Measurements from ENCODE around the gene KRT14. TPM values are rescaled to one million over a fixed set of nuclear protein-coding genes. Genes with fewer than 3 reads are reported as not detected.

The KRT14 gene
- total RNA-seq, 1 experiment from 2014 or later: not detected

Other genes with a start within 250 kb of the KRT14 start
- not detected in 2 replicates for gene KRT33A, start 236.1 kb downstream of the KRT14 start, total RNA-seq (2022)
- gene KRT33B, start 217.1 kb downstream of the KRT14 start, total RNA-seq (2022): not detected in 2 replicates
- gene KRT34, start 204.6 kb downstream of the KRT14 start, total RNA-seq (2022): not detected in 2 replicates
- gene KRT31, start 189.3 kb downstream of the KRT14 start, total RNA-seq (2022): not detected in 2 replicates
- gene KRT37, start 162.3 kb downstream of the KRT14 start, total RNA-seq (2022): not detected in 2 replicates
- gene KRT38, start 145.9 kb downstream of the KRT14 start, total RNA-seq (2022): not detected in 2 replicates
- gene KRT32, start 119.5 kb downstream of the KRT14 start, total RNA-seq (2022): not detected in 2 replicates
- gene KRT35, start 105.7 kb downstream of the KRT14 start, total RNA-seq (2022): not detected in 2 replicates
- gene KRT36, start 97.0 kb downstream of the KRT14 start, total RNA-seq (2022): not detected in 2 replicates
- gene KRT13, start 81.3 kb downstream of the KRT14 start, total RNA-seq (2022): 0.35 TPM in 1 of 2 replicates, not detected in the other
- gene KRT15, start 68.0 kb downstream of the KRT14 start, total RNA-seq (2022): 5.3 and 10.5 TPM in 2 replicates
- gene KRT19, start 58.6 kb downstream of the KRT14 start, total RNA-seq (2022): 975 and 1,121 TPM in 2 replicates
- gene KRT9, start 14.8 kb downstream of the KRT14 start, total RNA-seq (2022): not detected in 2 replicates
- not detected in 2 replicates for gene KRT16, start 25.9 kb upstream of the KRT14 start, total RNA-seq (2022)
- 2.8 and 3.4 TPM in 2 replicates for gene KRT17, start 37.7 kb upstream of the KRT14 start, total RNA-seq (2022)
- gene EIF1, start 102.0 kb upstream of the KRT14 start, total RNA-seq (2022): 759 and 783 TPM in 2 replicates
- 0.75 TPM in 1 of 2 replicates, not detected in the other for gene GAST, start 125.4 kb upstream of the KRT14 start, total RNA-seq (2022)
- 3.2 and 3.3 TPM in 2 replicates for gene HAP1, start 147.7 kb upstream of the KRT14 start, total RNA-seq (2022)
- 392 and 419 TPM in 2 replicates for gene JUP, start 199.8 kb upstream of the KRT14 start, total RNA-seq (2022)
- 34.1 and 39.2 TPM in 2 replicates for gene P3H4, start 225.1 kb upstream of the KRT14 start, total RNA-seq (2022)
- 112 and 132 TPM in 2 replicates for gene FKBP10, start 226.1 kb upstream of the KRT14 start, total RNA-seq (2022)
- gene NT5C3B, start 249.3 kb upstream of the KRT14 start, total RNA-seq (2022): 85.4 and 94.5 TPM in 2 replicates